GM23338 (cell line): ENCODE results near the gene C20orf141. TPM values are rescaled to one million over a fixed set of nuclear protein-coding genes. Genes with fewer than 3 reads are reported as not detected.

Source experiments
- ATAC-seq: fragments of 200-7000 bp; cut with Tn5 transposase; 3 replicates; pipeline ENCODE4 v1.9.1; 2020
- DNase-seq: peaks from one replicate; pipeline ENCODE4 v3.0.0-alpha.2; 2015; ENCODE audit warnings: low spot score
- H2AFZ ChIP-seq: fragments of 200-600 bp; sonication (generic); 2 replicates; pipeline ENCODE4 v1.8.0; 2016; ENCODE audit warnings: antibody characterized with exemption, mild to moderate bottlenecking, moderate library complexity
- H3F3A ChIP-seq: fragments of 200-600 bp; sonication (generic); replicated peaks from 2 replicates; pipeline ENCODE4 v1.8.0; 2017; ENCODE audit warnings: antibody characterized with exemption, mixed run types, low read depth
- H3K27ac ChIP-seq: fragments of 200-600 bp; sonication (generic); 2 replicates; pipeline ENCODE4 v1.6.1; 2016; ENCODE audit warnings: low read depth
- H3K27me3 ChIP-seq: fragments of 200-600 bp; sonication (generic); 2 replicates; pipeline ENCODE4 v1.8.0; 2016; ENCODE audit warnings: mild to moderate bottlenecking, mixed run types, moderate library complexity; ENCODE audit not compliant: insufficient read depth
- H3K36me3 ChIP-seq: fragments of 200-600 bp; sonication (generic); 2 replicates; pipeline ENCODE4 v1.8.0; 2016; ENCODE audit warnings: mild to moderate bottlenecking; ENCODE audit not compliant: insufficient read depth
- H3K4me1 ChIP-seq: fragments of 200-600 bp; sonication (generic); 2 replicates; pipeline ENCODE4 v1.8.0; 2016; ENCODE audit warnings: mild to moderate bottlenecking, moderate library complexity; ENCODE audit not compliant: insufficient read depth
- H3K4me2 ChIP-seq: fragments of 200-600 bp; sonication (generic); 2 replicates; pipeline ENCODE4 v1.7.1; 2017; ENCODE audit warnings: mixed run types
- H3K4me3 ChIP-seq: fragments of 200-600 bp; sonication (generic); 2 replicates; pipeline ENCODE4 v1.6.1; 2016; ENCODE audit warnings: mixed run types
- H3K79me2 ChIP-seq: fragments of 200-600 bp; sonication (generic); replicated peaks from 2 replicates; pipeline ENCODE4 v1.8.0; 2017; ENCODE audit warnings: mild to moderate bottlenecking; ENCODE audit not compliant: insufficient read depth
- H3K9me2 ChIP-seq: fragments of 200-600 bp; sonication (generic); 2 replicates; pipeline ENCODE4 v1.8.0; 2017; ENCODE audit not compliant: insufficient read depth
- H4K20me1 ChIP-seq: fragments of 200-600 bp; sonication (generic); replicated peaks from 2 replicates; pipeline ENCODE4 v1.8.0; 2017; ENCODE audit warnings: mild to moderate bottlenecking; ENCODE audit not compliant: insufficient read depth
- H3K27ac Mint-ChIP-seq: 2 replicates; pipeline ENCODE4 v1.8.0; 2020; ENCODE audit warnings: inconsistent platforms, mild to moderate bottlenecking, moderate library complexity, mixed read lengths
- H3K27me3 Mint-ChIP-seq: 3 replicates; pipeline ENCODE4 v1.8.0; 2022; ENCODE audit warnings: low read depth, mild to moderate bottlenecking, moderate library complexity, mixed read lengths, inconsistent platforms; ENCODE audit not compliant: insufficient read depth, poor library complexity
- H3K36me3 Mint-ChIP-seq: 3 replicates; pipeline ENCODE4 v1.8.0; 2021; ENCODE audit warnings: low read depth, mild to moderate bottlenecking, inconsistent platforms, moderate library complexity, mixed read lengths
- H3K4me1 Mint-ChIP-seq: 3 replicates; pipeline ENCODE4 v1.8.0; 2020; ENCODE audit warnings: mild to moderate bottlenecking, inconsistent platforms, mixed read lengths
- H3K4me3 Mint-ChIP-seq: 3 replicates; pipeline ENCODE4 v1.8.0; 2021; ENCODE audit warnings: moderate library complexity, mild to moderate bottlenecking, inconsistent platforms, mixed read lengths
- H3K9me3 Mint-ChIP-seq: 3 replicates; pipeline ENCODE4 v1.8.0; 2020; ENCODE audit warnings: moderate library complexity, mild to moderate bottlenecking, inconsistent platforms, mixed read lengths
- CREB1 ChIP-seq: fragments of 250-450 bp; sonication (Bioruptor Pico); IDR thresholded peaks from 2 replicates; pipeline ENCODE4 v1.5.0; 2020; ENCODE audit warnings: low read depth, mild to moderate bottlenecking, moderate library complexity
- CTCF ChIP-seq, 2 experiments: fragments of 200-600 bp in 1 of 2; sonication (generic) in 1 of 2; conservative IDR thresholded peaks; 2 replicates each; pipeline versions ENCODE4 v1.5.1 to v1.6.1; 2016 to 2017; ENCODE audit warnings: antibody characterized with exemption in 2 of 2, low read depth in 2 of 2, mild to moderate bottlenecking in 2 of 2, moderate library complexity in 1 of 2
- EZH2 ChIP-seq: fragments of 200-600 bp; sonication (generic); IDR thresholded peaks from one replicate; pipeline ENCODE4 v1.8.0; 2017; ENCODE audit warnings: antibody characterized with exemption, mild to moderate bottlenecking, low read depth; ENCODE audit not compliant: unreplicated experiment
- EZH2phosphoT487 ChIP-seq: fragments of 200-600 bp; sonication (generic); IDR thresholded peaks from one replicate; pipeline ENCODE4 v1.8.1; 2018; ENCODE audit warnings: antibody characterized with exemption; ENCODE audit not compliant: unreplicated experiment
- JUNB ChIP-seq: IDR thresholded peaks from one replicate; pipeline ENCODE4 v1.6.1; 2016; ENCODE audit warnings: antibody characterized with exemption; ENCODE audit not compliant: unreplicated experiment
- NANOG ChIP-seq: IDR thresholded peaks from 2 replicates; pipeline ENCODE4 v1.6.1; 2016; ENCODE audit warnings: antibody characterized with exemption, borderline replicate concordance
- POLR2AphosphoS5 ChIP-seq: IDR thresholded peaks from 2 replicates; pipeline ENCODE4 v1.6.1; 2016; ENCODE audit warnings: antibody characterized with exemption, low read depth
- REST ChIP-seq: IDR thresholded peaks from one replicate; pipeline ENCODE4 v1.6.1; 2018; ENCODE audit warnings: antibody characterized with exemption; ENCODE audit not compliant: unreplicated experiment
- STAT1 ChIP-seq: IDR thresholded peaks from one replicate; pipeline ENCODE4 v1.6.1; 2016; ENCODE audit warnings: antibody characterized with exemption; ENCODE audit not compliant: unreplicated experiment
- ZNF114 ChIP-seq: fragments of 250-450 bp; sonication (Bioruptor Pico); IDR thresholded peaks from 2 replicates; pipeline ENCODE4 v1.5.0; 2020; ENCODE audit warnings: mild to moderate bottlenecking, moderate library complexity
- ZNF331 ChIP-seq: fragments of 250-450 bp; sonication (Bioruptor Pico); IDR thresholded peaks from 2 replicates; pipeline ENCODE4 v1.5.0; 2020; ENCODE audit warnings: low read depth, mild to moderate bottlenecking, moderate library complexity
- polyA plus RNA-seq: library from polyadenylated mRNA; unstranded; fragments of >200 nt; fragmentation: Nextera tagmentation; extraction: Ambion mirVana; gene quantifications from 2 replicates; pipeline ENCODE4 v1.2.1, GENCODE V29; 2016
- total RNA-seq: library from RNA; depleted of rRNA; stranded (reverse); fragments of >200 nt; shearing (Covaris generic); gene quantifications from 2 replicates; pipeline ENCODE4 v1.2.3, GENCODE V29; 2014
- TF ChIP-seq, protein P1 (sequence below): fragments of 250-450 bp; sonication (Bioruptor Pico); IDR thresholded peaks from 2 replicates; pipeline ENCODE4 v1.5.0; 2020; ENCODE audit warnings: mild to moderate bottlenecking, moderate library complexity
- TF ChIP-seq, protein P2 (sequence below): IDR thresholded peaks from 2 replicates; pipeline ENCODE4 v1.6.1; 2016; ENCODE audit warnings: antibody characterized with exemption

C20orf141 gene
- total and polyA plus RNA-seq, 2 experiments from 2014 or later, result not detected

GRCh38 chr20:2838847-2839671 is 24.3 kb downstream of the C20orf141 start:
- ATAC-seq, result no peak
- Histone ChIP-seq H3K9me2 (no peaks in the 10 kb centered on the region), H3K36me3 (no peaks in the 10 kb centered on the region), H3F3A (no peaks in the 10 kb centered on the region), H3K27ac (no peak overlapping the region), H3K4me2 (no peak overlapping the region), H3K27me3 (peaks cover 22% of the 10 kb centered on the region), H3K4me1 (no peaks in the 10 kb centered on the region), H4K20me1 (no peaks in the 10 kb centered on the region), H2AFZ (no peak overlapping the region), H3K4me3 (no peak overlapping the region), H3K79me2 (no peaks in the 10 kb centered on the region)
- peaks cover 5% of the 10 kb centered on the region for H3K4me1 Mint-ChIP-seq
- H3K4me3 Mint-ChIP-seq, result peak overlapping the region; percentile 63
- peaks cover 21% of the 10 kb centered on the region for H3K27me3 Mint-ChIP-seq
- TF ChIP-seq EZH2phosphoT487, result no peak
- no peak for TF ChIP-seq EZH2
- TF ChIP-seq POLR2AphosphoS5, result no peak
- TF ChIP-seq, protein P1, sequence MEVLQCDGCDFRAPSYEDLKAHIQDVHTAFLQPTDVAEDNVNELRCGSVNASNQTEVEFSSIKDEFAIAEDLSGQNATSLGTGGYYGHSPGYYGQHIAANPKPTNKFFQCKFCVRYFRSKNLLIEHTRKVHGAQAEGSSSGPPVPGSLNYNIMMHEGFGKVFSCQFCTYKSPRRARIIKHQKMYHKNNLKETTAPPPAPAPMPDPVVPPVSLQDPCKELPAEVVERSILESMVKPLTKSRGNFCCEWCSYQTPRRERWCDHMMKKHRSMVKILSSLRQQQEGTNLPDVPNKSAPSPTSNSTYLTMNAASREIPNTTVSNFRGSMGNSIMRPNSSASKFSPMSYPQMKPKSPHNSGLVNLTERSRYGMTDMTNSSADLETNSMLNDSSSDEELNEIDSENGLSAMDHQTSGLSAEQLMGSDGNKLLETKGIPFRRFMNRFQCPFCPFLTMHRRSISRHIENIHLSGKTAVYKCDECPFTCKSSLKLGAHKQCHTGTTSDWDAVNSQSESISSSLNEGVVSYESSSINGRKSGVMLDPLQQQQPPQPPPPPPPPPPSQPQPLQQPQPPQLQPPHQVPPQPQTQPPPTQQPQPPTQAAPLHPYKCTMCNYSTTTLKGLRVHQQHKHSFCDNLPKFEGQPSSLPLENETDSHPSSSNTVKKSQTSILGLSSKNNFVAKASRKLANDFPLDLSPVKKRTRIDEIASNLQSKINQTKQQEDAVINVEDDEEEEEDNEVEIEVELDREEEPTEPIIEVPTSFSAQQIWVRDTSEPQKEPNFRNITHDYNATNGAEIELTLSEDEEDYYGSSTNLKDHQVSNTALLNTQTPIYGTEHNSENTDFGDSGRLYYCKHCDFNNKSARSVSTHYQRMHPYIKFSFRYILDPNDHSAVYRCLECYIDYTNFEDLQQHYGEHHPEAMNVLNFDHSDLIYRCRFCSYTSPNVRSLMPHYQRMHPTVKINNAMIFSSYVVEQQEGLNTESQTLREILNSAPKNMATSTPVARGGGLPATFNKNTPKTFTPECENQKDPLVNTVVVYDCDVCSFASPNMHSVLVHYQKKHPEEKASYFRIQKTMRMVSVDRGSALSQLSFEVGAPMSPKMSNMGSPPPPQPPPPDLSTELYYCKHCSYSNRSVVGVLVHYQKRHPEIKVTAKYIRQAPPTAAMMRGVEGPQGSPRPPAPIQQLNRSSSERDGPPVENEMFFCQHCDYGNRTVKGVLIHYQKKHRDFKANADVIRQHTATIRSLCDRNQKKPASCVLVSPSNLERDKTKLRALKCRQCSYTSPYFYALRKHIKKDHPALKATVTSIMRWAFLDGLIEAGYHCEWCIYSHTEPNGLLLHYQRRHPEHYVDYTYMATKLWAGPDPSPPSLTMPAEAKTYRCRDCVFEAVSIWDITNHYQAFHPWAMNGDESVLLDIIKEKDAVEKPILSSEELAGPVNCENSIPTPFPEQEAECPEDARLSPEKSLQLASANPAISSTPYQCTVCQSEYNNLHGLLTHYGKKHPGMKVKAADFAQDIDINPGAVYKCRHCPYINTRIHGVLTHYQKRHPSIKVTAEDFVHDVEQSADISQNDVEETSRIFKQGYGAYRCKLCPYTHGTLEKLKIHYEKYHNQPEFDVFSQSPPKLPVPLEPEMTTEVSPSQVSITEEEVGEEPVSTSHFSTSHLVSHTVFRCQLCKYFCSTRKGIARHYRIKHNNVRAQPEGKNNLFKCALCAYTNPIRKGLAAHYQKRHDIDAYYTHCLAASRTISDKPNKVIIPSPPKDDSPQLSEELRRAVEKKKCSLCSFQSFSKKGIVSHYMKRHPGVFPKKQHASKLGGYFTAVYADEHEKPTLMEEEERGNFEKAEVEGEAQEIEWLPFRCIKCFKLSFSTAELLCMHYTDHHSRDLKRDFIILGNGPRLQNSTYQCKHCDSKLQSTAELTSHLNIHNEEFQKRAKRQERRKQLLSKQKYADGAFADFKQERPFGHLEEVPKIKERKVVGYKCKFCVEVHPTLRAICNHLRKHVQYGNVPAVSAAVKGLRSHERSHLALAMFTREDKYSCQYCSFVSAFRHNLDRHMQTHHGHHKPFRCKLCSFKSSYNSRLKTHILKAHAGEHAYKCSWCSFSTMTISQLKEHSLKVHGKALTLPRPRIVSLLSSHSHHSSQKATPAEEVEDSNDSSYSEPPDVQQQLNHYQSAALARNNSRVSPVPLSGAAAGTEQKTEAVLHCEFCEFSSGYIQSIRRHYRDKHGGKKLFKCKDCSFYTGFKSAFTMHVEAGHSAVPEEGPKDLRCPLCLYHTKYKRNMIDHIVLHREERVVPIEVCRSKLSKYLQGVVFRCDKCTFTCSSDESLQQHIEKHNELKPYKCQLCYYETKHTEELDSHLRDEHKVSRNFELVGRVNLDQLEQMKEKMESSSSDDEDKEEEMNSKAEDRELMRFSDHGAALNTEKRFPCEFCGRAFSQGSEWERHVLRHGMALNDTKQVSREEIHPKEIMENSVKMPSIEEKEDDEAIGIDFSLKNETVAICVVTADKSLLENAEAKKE (CRISPR knock-in tag), result no peak
- no peak for TF ChIP-seq JUNB
- TF ChIP-seq CTCF (conservative IDR thresholded peaks at IDR 0.05; ENCODE audit: low read depth in 2 of 2), result no peak
- no peak for TF ChIP-seq ZNF114 (CRISPR knock-in tag)
- TF ChIP-seq CREB1 (CRISPR knock-in tag), result no peak
- TF ChIP-seq ZNF331, result no peak
- TF ChIP-seq NANOG, result no peak
- TF ChIP-seq REST, result no peak
- TF ChIP-seq STAT1, result no peak
- TF ChIP-seq, protein P2, sequence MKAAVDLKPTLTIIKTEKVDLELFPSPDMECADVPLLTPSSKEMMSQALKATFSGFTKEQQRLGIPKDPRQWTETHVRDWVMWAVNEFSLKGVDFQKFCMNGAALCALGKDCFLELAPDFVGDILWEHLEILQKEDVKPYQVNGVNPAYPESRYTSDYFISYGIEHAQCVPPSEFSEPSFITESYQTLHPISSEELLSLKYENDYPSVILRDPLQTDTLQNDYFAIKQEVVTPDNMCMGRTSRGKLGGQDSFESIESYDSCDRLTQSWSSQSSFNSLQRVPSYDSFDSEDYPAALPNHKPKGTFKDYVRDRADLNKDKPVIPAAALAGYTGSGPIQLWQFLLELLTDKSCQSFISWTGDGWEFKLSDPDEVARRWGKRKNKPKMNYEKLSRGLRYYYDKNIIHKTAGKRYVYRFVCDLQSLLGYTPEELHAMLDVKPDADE, result no peak
- no peak for DNase-seq
- peaks cover 5% of the 10 kb centered on the region; the same call in 2 of the 3 replicates for H3K9me3 Mint-ChIP-seq
- peaks cover 4% of the 10 kb centered on the region for H3K36me3 Mint-ChIP-seq
- no peak overlapping the region for H3K27ac Mint-ChIP-seq
